Cardiac muscle cell (in vitro differentiated cells and primary cell): Measurements from ENCODE around the gene GTF2A1. TPM values are rescaled to one million over a fixed set of nuclear protein-coding genes. Genes with fewer than 3 reads are reported as not detected.
"Not testable (repeated sequence)": the region's sequence is repeated elsewhere in the genome, so short reads cannot be mapped to it uniquely, and the experiment has no call there.

ENCODE experiments used
- DNase-seq, 2 donors: peaks; one replicate each; pipeline versions ENCODE4 v3.0.0 to v3.0.0-alpha.2; 2010 to 2017; ENCODE audit warnings: low read depth in 1 of 2, low spot score in 1 of 2
- H3K27ac ChIP-seq: fragments of 200-600 bp; sonication (generic); 2 replicates; pipeline ENCODE4 v1.5.1; 2016
- H3K27me3 ChIP-seq: fragments of 200-600 bp; sonication (generic); 2 replicates; pipeline ENCODE4 v1.6.0; 2016; ENCODE audit warnings: control low read depth
- H3K36me3 ChIP-seq: fragments of 200-600 bp; sonication (generic); 2 replicates; pipeline ENCODE4 v1.5.1; 2016; ENCODE audit warnings: control low read depth
- H3K4me1 ChIP-seq: fragments of 200-600 bp; sonication (generic); 2 replicates; pipeline ENCODE4 v1.8.1; 2017; ENCODE audit warnings: low read depth, mild to moderate bottlenecking, mixed run types
- H3K4me3 ChIP-seq: fragments of 200-600 bp; sonication (generic); 2 replicates; pipeline ENCODE4 v1.5.1; 2016; ENCODE audit warnings: mild to moderate bottlenecking
- H3K9me3 ChIP-seq: fragments of 200-600 bp; sonication (generic); 2 replicates; pipeline ENCODE4 v1.5.1; 2017; ENCODE audit warnings: low read depth, mild to moderate bottlenecking, control low read depth
- polyA plus RNA-seq: library from polyadenylated mRNA; unstranded; fragments of >200 nt; fragmentation: Nextera tagmentation; extraction: Ambion mirVana; gene quantifications from 2 replicates; pipeline ENCODE4 v1.2.1, GENCODE V29; 2016
- total RNA-seq: library from RNA; depleted of rRNA; stranded (reverse); fragments of >200 nt; gene quantifications from 2 replicates; pipeline ENCODE4 v1.2.3, GENCODE V29; 2016
- TF ChIP-seq, protein P1 (sequence below): IDR thresholded peaks from 2 replicates; pipeline ENCODE4 v1.5.1; 2012; ENCODE audit warnings: low read depth, mild to moderate bottlenecking, low read length

GTF2A1 gene
- total and polyA plus RNA-seq, 2 experiments from 2014 or later, result 3.5 to 26.8 TPM

DNA sequence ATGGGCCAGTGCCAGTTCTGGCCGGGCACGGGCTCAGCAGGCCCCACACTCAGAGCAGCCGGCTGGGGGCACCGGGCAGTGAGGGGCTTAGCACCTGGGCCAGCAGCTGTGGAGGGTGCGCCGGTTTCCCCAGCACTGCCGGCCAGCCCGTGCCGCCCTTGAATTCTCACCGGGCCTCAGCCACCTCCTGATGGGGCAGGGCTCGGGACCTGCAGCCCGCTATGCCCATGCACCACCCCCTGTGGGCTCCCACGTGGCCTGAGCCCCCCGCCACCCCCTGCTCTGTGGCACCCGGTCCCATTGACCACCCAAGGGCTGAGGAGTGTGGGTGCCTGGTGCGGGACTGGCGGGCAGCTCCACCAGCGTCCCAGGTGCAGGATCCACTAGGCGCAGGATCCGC, 15.4 kb upstream of the GTF2A1 start:
- H3K27ac ChIP-seq, result no peak overlapping the region
- H3K27me3 ChIP-seq, result no peaks in the 10 kb centered on the region
- DNase-seq, result no peak
- peaks cover 10% of the 10 kb centered on the region for H3K4me1 ChIP-seq
- no peaks in the 10 kb centered on the region for H3K9me3 ChIP-seq
- TF ChIP-seq, protein P1, sequence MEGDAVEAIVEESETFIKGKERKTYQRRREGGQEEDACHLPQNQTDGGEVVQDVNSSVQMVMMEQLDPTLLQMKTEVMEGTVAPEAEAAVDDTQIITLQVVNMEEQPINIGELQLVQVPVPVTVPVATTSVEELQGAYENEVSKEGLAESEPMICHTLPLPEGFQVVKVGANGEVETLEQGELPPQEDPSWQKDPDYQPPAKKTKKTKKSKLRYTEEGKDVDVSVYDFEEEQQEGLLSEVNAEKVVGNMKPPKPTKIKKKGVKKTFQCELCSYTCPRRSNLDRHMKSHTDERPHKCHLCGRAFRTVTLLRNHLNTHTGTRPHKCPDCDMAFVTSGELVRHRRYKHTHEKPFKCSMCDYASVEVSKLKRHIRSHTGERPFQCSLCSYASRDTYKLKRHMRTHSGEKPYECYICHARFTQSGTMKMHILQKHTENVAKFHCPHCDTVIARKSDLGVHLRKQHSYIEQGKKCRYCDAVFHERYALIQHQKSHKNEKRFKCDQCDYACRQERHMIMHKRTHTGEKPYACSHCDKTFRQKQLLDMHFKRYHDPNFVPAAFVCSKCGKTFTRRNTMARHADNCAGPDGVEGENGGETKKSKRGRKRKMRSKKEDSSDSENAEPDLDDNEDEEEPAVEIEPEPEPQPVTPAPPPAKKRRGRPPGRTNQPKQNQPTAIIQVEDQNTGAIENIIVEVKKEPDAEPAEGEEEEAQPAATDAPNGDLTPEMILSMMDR, result no peak
- H3K36me3 ChIP-seq, result no peaks in the 10 kb centered on the region
- no peak overlapping the region for H3K4me3 ChIP-seq

DNA sequence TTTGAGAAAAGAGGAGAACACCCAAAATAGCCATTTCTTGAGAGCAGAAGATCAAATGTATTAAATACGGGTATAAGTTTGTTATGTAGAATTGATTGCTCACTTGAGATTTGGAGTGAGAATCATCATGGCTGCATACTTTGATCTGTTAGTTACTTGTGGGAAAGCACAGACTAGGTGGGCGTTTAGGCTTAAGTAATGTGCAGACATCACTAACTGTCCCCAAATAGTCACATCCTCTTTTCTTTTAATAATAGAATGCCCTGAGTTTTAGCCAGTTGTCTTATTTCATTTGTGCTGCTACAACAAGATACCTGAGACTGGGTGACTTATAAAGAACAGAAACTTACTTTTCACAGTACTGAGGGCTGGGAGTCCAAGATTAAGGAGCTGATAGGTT, 14.3 kb upstream of the GTF2A1 start:
- Histone ChIP-seq H3K9me3 (no peaks in the 10 kb centered on the region), H3K36me3 (no peaks in the 10 kb centered on the region), H3K4me3 (no peak overlapping the region), H3K27ac (no peak overlapping the region), H3K27me3 (no peaks in the 10 kb centered on the region), H3K4me1 (peaks cover 10% of the 10 kb centered on the region)
- TF ChIP-seq, protein P1, result no peak
- no peak for DNase-seq

DNA sequence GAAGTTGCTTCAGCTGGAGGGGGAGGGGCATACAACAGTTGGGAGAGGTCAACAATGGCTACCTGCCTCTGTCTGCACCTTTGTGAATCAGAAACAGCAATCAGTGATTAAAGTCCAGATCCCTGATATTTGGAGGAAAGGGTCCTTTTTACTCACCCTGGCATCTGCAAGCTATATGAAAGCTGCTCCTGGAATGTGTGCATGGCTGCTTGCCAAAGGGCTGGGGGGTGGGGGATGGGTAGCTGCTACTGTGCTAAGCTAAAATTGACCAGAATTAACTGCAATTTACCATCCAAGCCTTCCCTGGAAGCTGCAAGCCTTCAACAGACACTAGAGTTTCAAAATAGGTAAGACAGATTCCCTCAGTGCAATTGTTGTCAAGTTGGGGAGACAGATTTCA, 13.5 kb upstream of the GTF2A1 start:
- Histone ChIP-seq H3K27ac (no peak overlapping the region), H3K4me1 (peaks cover 10% of the 10 kb centered on the region), H3K36me3 (no peaks in the 10 kb centered on the region), H3K9me3 (peaks cover 2% of the 10 kb centered on the region), H3K27me3 (no peaks in the 10 kb centered on the region), H3K4me3 (no peak overlapping the region)
- peak; percentile 48 to 55 for DNase-seq
- TF ChIP-seq, protein P1, result no peak

DNA sequence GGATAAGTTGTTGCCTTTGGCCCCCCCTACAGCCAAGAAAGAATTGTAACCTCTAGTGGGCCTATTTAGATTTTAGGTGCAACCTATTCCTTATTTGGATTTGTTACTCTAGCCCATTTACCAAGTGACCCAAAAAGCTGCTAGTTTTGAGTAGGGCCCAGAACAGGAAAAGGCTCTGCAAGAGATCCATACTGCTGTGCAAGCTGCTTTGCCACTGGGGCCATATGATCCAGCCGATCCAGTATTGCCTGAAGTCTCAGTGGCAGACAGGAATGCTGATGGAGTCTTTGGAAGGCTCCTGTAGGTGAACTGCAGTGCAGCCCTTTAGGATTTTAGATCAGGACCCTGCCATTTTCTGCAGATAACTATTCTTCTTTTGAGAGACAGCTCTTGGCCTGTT, 12.9 kb upstream of the GTF2A1 start:
- Histone ChIP-seq H3K4me1 (peaks cover 10% of the 10 kb centered on the region), H3K36me3 (no peaks in the 10 kb centered on the region), H3K9me3 (peaks cover 2% of the 10 kb centered on the region), H3K27ac (no peak overlapping the region), H3K27me3 (no peaks in the 10 kb centered on the region), H3K4me3 (no peak overlapping the region)
- no peak for DNase-seq
- TF ChIP-seq, protein P1, result no peak

DNA sequence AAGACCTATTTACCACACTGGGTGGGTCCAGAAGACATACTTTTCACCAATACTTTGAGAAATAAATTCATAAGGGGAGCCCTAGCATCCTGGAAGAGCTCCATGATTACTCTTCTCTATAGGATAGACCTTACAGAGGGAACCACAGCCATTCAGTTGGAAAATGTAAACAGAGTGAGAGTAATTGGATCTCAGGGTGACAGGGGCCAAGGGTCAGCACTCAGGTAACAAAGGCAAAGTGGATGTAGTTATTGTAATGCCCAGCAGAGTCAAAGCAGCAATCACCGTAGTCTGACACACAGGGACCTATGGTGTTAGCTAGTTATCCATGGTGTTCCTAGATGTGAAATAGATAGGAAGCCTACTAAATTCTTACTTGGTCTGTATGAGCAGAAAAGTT, 10.8 kb upstream of the GTF2A1 start:
- DNase-seq, result no peak
- Histone ChIP-seq H3K9me3 (peaks cover 2% of the 10 kb centered on the region), H3K27ac (no peak overlapping the region), H3K4me1 (peaks cover 10% of the 10 kb centered on the region), H3K4me3 (no peak overlapping the region), H3K36me3 (no peaks in the 10 kb centered on the region), H3K27me3 (no peaks in the 10 kb centered on the region)
- TF ChIP-seq, protein P1, result no peak

DNA sequence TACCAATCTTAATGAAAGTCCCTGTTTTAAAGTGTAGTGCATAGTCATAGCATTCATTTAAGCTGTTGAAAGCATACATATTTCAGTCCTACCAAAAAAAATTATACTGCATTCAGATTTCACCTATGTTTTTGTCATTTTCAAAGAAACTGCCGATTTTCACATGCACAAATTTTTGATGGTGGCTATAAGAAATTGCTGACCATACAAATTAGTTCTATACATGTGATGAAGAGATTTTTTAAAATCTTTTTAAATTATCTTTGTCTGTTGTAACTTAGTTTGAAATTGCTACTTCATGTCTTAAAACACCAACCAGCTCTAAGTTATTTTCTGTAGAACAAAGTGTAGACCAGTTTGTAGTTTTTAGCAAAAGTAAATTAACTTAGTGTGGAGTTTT, 3.5 kb upstream of the GTF2A1 start:
- no peak for DNase-seq
- H3K27me3 ChIP-seq, result no peaks in the 10 kb centered on the region
- no peaks in the 10 kb centered on the region for H3K9me3 ChIP-seq
- peaks cover 6% of the 10 kb centered on the region for H3K4me1 ChIP-seq
- no peak overlapping the region for H3K27ac ChIP-seq
- H3K4me3 ChIP-seq, result no peak overlapping the region
- no peaks in the 10 kb centered on the region for H3K36me3 ChIP-seq
- TF ChIP-seq, protein P1, result no peak

DNA sequence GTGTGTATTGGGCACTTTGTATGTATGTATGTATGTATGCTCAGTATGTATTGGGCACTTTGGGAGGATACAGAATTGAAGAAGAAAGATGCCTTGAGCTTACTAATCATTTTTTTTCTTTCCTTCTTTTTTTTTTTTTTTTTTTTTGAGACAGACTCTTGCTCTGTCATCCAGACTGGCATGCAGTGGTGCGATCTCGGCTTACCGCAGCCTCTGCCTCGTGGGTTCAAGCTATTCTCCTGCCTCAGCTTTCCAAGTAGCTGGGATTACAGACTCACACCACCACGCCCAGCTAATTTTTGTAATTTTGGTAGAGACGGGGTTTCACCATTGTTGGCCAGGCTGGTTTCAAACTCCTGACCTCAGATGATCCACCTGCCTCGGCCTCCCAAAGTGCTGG, 3.0 kb upstream of the GTF2A1 start:
- H3K4me1 ChIP-seq, H3K27ac ChIP-seq, DNase-seq, H3K4me3 ChIP-seq, H3K9me3 ChIP-seq, H3K36me3 ChIP-seq, H3K27me3 ChIP-seq: not testable (repeated sequence)
